ENCODE results near the gene PDXK.
"Not testable (repeated sequence)": the region's sequence is repeated elsewhere in the genome, so short reads cannot be mapped to it uniquely, and the experiment has no call there.

PDXK gene

GRCh38 chr21:43697758-43698643 lies 20.9 kb upstream of the PDXK start:
- no peak for DNase-seq

DNA sequence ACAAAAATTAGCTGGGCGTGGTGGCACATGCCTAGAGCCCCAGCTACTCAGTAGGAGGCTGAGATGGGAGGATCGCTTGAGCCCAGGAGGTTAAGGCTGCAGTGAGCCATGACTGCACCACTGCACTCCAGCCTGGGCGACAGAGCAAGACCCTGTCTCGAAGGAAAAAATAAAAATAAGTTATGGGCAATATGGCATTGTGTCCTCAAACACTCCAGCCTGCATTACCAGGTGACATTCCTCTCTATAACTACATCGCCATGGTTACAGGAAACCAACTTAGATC lies 19.5 kb upstream of the PDXK start:
- peak; percentile 23 for DNase-seq

- no peak for DNase-seq
These were observed 18.9 kb upstream of the PDXK start for GRCh38 chr21:43699933-43700599.

- peak; percentile 41 for DNase-seq
These were observed 16.8 kb upstream of the PDXK start for GRCh38 chr21:43701936-43702784.

GRCh38 chr21:43702785-43703034 lies 16.2 kb upstream of the PDXK start:
- DNase-seq = peak; percentile 51

DNA sequence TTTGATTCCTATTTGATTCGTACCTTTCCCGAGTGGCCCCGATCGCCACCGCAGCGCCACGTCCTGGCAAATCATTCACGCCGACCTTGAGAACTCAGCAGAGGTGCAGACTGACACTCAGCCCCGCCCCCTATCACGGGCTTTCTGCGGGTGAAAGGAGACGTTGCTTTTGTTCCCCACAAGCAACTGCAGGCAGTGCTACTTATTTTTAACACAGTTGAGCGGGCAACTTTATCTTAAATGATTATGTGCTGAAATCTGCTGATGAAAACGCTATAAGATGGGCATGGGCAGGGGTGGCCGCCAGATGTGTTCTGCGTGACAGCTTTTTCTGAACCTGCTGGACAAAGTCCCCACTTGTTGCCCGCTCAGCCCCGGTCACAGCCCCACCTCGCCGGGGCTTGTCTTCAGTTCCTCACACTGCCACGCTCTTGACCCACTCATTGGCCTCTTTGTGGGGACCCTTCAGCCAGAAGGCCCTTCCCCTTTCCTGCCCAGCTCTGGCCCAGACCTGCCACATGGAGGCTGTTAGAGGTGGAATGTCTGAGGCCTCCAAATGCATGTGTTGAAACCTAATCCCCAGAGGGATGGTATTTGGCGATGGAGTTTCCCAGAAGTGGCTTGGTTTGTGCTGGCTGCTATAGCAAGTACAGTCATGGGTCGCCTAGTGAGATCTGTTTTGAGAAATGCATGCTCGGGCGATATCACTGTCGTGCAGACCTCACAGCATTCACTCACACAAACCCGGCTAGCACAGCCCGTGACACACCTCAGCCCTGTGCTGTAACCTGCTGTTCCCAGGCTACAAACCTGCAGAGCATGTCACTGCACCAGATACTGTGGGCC lies 15.7 kb upstream of the PDXK start:
- peak; percentile 56 for DNase-seq

- DNase-seq = no peak
These were observed 11.5 kb upstream of the PDXK start for GRCh38 chr21:43707462-43707861.

DNA sequence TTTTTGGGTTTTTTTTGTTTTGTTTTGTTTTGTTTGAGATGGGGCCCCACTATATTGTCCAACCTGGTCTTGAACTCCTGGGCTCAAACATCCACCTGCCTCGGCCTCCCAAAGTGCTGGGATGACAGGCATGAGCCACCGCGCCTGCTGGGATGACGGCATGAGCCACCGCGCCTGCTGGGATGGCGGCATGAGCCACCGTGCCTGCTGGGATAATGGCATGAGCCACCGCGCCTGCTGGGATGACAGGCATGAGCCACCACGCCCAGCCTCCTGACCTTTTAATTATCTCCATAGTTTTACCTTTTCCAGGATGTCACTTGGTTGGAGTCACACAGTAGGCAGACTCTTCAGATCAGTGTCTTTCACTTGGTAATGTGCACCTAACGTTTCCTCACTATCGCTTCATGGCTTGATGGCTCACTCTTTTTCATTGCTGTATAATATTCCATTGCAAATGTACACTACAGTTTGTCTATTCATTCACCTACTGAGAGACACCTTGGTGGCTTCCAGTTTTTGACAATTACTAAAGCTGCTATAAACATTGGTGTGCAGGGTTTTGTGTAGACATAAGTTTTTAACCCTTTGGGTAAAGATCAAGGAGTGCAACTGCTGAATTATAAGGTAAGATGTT lies 10.1 kb upstream of the PDXK start:
- DNase-seq = no peak

GRCh38 chr21:43712268-43712942 lies 6.5 kb upstream of the PDXK start:
- peak; percentile 67 for DNase-seq

GRCh38 chr21:43713123-43713522 lies 5.8 kb upstream of the PDXK start:
- not testable (repeated sequence) for DNase-seq

DNA sequence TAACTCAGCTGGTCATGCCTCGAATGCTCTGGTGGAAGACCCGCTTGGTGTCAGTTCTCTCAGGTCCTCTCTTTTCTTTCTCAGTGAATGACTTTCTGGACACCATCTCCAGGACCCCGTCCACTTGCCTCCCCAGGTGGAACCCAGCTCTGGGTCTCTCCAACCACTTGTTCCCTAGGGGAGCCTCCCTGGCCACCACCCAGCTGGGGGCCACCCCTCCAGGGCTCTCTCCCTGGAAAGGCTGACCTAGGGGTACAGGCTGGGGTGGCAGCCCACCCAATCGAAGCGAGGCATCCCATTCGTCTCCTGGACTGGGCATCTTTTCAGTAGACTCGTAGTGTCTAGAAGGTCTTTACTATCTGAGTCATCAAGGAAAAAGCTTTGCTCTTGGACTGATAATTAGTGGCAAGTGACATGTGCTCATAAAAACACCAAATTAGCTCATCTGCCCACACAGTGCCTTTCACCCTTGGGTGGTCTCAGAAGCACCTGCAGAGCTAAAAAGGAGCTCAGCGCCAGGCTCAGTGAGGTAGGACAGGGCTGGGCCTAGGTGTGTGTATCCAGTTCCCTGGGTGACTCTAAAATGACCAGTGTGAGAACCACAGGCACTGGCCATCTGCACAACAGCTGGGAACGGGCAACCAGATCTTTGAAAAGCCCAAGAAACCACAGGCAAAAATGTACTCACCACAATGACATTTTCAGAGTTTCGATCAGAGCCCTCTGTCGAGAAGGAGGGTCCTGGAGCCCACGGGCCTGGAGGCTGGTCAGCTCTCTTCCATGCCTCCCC lies 2.4 kb upstream of the PDXK start:
- no peak for DNase-seq

DNA sequence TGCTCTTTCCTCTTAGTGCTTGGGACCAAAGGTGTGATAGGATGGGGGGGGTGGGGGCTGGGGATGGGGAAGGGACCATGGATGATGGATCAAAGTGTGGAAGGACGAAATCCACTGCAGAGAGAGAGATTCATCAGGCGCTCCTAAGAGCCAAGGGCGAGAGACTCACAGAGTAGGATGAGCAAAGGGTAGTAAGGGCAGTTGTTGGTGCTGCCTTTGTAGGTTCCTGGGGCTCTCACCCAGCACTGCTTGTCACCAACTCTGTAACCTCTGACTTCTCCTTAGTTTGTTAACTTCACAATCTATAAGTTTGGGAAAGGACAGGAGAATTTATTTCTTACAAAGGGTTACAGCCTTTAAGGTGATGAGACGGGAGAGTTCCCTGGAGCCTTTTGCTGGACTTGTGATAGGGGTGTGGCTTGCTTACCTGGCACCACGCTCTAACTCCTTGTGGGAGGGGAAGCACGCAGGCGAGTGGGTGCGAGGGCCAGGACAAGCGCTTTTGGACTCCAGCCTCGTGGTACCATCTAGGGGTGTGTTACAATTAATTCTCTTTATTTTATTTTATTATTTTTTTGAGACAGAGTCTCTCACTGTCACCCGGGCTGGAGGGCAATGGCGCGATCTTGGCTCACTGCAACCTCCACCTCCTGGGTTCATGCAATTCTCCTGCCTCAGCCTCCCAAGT lies 1.6 kb upstream of the PDXK start:
- no peak for DNase-seq

DNA sequence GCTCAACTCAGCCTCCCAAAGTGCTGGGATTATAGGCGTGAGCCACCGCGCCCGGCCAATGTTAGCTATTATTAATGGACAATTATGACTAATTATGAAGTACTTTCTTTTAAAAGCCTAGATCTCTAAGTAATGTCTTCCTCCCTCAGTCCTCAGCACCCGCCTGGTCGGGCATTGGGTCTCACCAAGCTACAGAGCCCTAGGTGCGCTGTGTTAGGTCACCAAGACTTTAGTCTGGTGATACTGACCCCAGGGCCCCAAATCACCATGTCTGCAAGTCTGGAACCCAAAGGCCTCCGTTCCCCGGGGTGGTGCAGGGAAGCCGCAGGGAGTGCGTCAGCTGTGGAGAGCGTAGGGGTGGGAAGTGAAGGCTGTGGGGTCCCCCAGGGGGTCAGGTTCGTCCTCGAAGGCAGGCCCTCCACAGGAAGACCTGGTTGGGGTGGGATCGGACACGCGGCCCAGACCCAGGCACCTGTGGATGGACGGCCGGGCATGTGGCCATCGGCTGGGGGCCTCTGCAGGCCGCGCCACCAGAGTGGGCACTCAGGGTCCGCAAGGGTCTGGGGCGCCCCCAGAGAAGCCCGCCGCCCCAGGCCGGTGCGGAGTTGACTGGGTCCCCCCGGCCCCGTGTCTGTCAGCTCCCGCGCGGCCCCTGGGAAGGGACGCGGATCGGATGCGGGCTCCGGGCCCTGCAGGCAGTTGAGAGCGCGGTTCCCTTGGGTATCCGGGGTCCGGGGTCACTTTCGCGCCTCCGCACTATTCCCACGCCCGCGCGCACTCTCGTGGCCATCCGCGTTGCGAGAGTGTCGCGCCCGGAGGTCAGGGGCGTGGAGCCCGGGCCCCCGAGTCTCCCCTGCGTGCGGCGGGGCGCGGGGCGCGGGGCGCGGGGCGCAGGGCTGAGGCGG lies 710 bp upstream of the PDXK start:
- DNase-seq = peak; percentile 56

- DNase-seq = peak; percentile 56
These were observed 1.0 kb downstream of the PDXK start for GRCh38 chr21:43719748-43720538.

GRCh38 chr21:43720539-43721166 lies 1.7 kb downstream of the PDXK start:
- no peak for DNase-seq

DNA sequence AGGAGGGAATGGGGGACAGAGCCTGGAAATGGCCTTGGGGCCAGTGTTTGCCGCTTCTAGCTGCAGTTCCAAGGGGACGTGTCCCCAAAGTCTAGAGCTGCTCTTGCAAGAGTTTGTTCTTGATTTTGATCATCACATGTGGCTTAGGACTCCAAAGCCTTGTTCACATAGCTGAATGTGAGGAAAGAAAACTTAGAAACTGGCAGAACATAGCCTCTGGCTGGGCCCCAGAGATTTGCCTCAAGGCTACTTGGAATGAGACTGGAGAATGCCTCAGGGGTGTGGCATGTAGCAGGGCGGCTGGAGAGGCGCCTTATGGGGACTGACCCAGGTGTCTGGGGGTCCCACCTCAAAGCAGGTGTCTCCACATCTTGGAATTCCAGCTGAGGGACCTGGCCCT lies 2.3 kb downstream of the PDXK start:
- DNase-seq = no peak

DNA sequence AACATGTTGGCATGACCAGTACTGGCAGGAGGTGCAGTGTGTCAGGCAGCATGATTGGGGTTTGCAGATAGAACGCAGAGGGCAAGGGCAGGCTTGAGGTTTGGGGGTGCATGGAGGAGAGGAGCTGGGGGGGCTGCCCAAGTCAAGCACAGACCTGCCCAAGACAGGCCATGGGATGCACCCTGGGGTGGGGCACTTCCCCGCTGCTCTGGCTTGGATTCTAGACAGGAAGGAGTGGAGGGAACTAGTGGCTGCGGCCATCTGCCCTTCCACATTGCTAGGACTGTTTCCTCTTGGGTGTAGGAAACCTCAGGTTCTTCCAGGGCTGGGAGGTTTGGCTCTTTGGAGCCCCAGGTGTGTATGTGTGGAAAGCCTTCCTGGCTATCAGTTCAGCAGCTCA lies 3.0 kb downstream of the PDXK start:
- DNase-seq = no peak

DNA sequence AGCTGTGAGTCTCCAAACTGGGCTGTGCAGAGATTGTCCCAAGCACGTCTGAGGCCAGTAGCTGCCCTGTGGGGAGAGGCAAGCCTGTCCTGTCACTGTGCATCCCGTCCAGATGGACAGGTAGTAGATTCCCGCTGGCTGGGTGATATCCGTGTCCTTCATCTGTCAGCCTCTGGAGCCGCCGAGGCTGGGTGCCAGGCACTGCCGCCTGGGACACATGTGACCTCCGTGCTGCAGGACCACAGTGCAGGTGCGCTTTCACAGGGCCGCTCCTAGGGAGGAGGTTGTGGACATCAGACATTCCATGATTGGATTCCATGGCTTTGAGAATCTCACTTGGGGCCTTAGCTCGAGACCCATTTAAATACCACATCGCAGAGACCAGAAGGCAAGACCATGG lies 4.7 kb downstream of the PDXK start:
- DNase-seq = peak; percentile 13
